HepG2 (cell line): ENCODE measurements around the gene RPTOR. TPM values are rescaled to one million over a fixed set of nuclear protein-coding genes. Genes with fewer than 3 reads are reported as not detected.
A peak's percentile ranks its signal among the peaks of the same experiment; 100 is the strongest.

Experiments used
- ATAC-seq: fragments of 200-7000 bp; cut with Tn5 transposase; 3 replicates; pipeline ENCODE4 v1.9.1; 2020; ENCODE audit warnings: mild to moderate bottlenecking, moderate library complexity
- BruUV-seq: library from RNA; stranded (reverse); fragments of 400-500 nt; replicated peaks from 2 replicates; lab custom pipeline; 2021; lab: Mats Ljungman, UMichigan
- CTCF ChIA-PET: fragments of 300-600 bp; formaldehyde crosslinking; extraction: SDS; loops from one replicate; lab custom pipeline; 2021; ENCODE audit warnings: low total read pairs, inconsistent platforms, low intra/inter-chr PET ratio; lab: Yijun Ruan, JAX
- POLR2A ChIA-PET: fragments of 350-600 bp; sonication (Branson Sonifier 250); formaldehyde crosslinking; loops from one replicate; lab custom pipeline; 2020; ENCODE audit warnings: antibody characterized with exemption, inconsistent platforms; lab: Yijun Ruan, JAX
- DNase-seq: peaks from one replicate; pipeline ENCODE4 v3.0.0-alpha.2; 2015; ENCODE audit warnings: low spot score
- FAIRE-seq: peaks from 3 replicates; lab custom pipeline; 2011; peaks lifted over from hg19 to GRCh38; lab: Jason Lieb, UNC
- H2AFZ ChIP-seq: one replicate; pipeline ENCODE4 v1.6.1; 2011; ENCODE audit warnings: low read length, inconsistent platforms
- H3K27ac ChIP-seq: fragments of 300-600 bp; 3 replicates; pipeline ENCODE4 v1.8.0; 2011; ENCODE audit warnings: mixed run types, mild to moderate bottlenecking, mixed read lengths, low read length, inconsistent platforms; ENCODE audit not compliant: insufficient read depth; ENCODE audit errors: extremely low read length
- H3K27me3 ChIP-seq, 2 experiments: fragments of 200-600 bp in 1 of 2; 2 replicates in 1 of 2; 3 replicates in 1 of 2; pipeline versions ENCODE4 v1.6.0 to v1.8.0; 2011; ENCODE audit warnings: low read length in 2 of 2, mild to moderate bottlenecking in 2 of 2, moderate library complexity in 2 of 2, inconsistent platforms in 1 of 2; ENCODE audit not compliant: insufficient read depth in 2 of 2, control insufficient read depth in 1 of 2
- H3K36me3 ChIP-seq, 2 experiments: fragments of 200-600 bp in 1 of 2; replicated peaks in 1 of 2; 2 replicates in 1 of 2; 3 replicates in 1 of 2; pipeline versions ENCODE4 v1.5.1 to v1.8.0; 2011; ENCODE audit warnings: low read length in 2 of 2, inconsistent platforms in 1 of 2; ENCODE audit not compliant: insufficient read depth in 2 of 2, control insufficient read depth in 1 of 2
- H3K4me1 ChIP-seq: 2 replicates; pipeline ENCODE4 v1.5.1; 2012; ENCODE audit warnings: low read length, inconsistent platforms; ENCODE audit not compliant: insufficient read depth
- H3K4me2 ChIP-seq: 2 replicates; pipeline ENCODE4 v1.6.0; 2011; ENCODE audit warnings: low read depth, low read length, inconsistent platforms
- H3K4me3 ChIP-seq, 3 experiments: fragments of 200-600 bp in 1 of 3; sonication (generic), shearing (Covaris generic) in 1 of 3; replicated peaks in 1 of 3; 2 replicates each; pipeline ENCODE4 v1.5.1; 2011 to 2016; ENCODE audit warnings: low read length in 3 of 3, inconsistent platforms in 2 of 3, low read depth in 2 of 3, mild to moderate bottlenecking in 2 of 3, control low read depth in 1 of 3, mixed read lengths in 1 of 3; ENCODE audit not compliant: insufficient read depth in 1 of 3
- H3K79me2 ChIP-seq: one replicate; pipeline ENCODE4 v1.6.1; 2011; ENCODE audit warnings: low read length, inconsistent platforms; ENCODE audit not compliant: insufficient read depth
- H3K9ac ChIP-seq: 2 replicates; pipeline ENCODE4 v1.6.0; 2011; ENCODE audit warnings: mild to moderate bottlenecking, low read depth, low read length, inconsistent platforms; ENCODE audit not compliant: insufficient read depth
- H3K9me3 ChIP-seq: 2 replicates; pipeline ENCODE4 v1.5.1; 2012; ENCODE audit warnings: mild to moderate bottlenecking, low read length
- H4K20me1 ChIP-seq: 2 replicates; pipeline ENCODE4 v1.6.0; 2011; ENCODE audit warnings: inconsistent platforms, mild to moderate bottlenecking, low read length, moderate library complexity; ENCODE audit not compliant: insufficient read depth
- EZH2 ChIP-seq: conservative IDR thresholded peaks from 2 replicates; pipeline ENCODE4 v1.6.1; 2012; ENCODE audit warnings: mild to moderate bottlenecking, low read depth, low read length, moderate library complexity
- HMGA1 ChIP-seq: sonication (generic); formaldehyde crosslinking; conservative IDR thresholded peaks from 2 replicates; pipeline ENCODE4 v1.4.0; 2020; ENCODE audit warnings: missing genetic modification reagents
- KAT7 ChIP-seq: IDR thresholded peaks from 2 replicates; pipeline ENCODE4 v1.6.1; 2018; ENCODE audit warnings: borderline replicate concordance, missing compliant biosample characterization
- MED8 ChIP-seq: sonication (generic); formaldehyde crosslinking; IDR thresholded peaks from 2 replicates; pipeline ENCODE4 v1.8.1; 2023; ENCODE audit warnings: mild to moderate bottlenecking, missing genetic modification reagents; ENCODE audit not compliant: insufficient replicate concordance
- NFRKB ChIP-seq: fragments of 450-650 bp; IDR thresholded peaks from 2 replicates; pipeline ENCODE4 v1.6.1; 2017
- TBL1XR1 ChIP-seq: fragments of 150-350 bp; IDR thresholded peaks from 2 replicates; pipeline ENCODE4 v1.6.1; 2014; ENCODE audit warnings: borderline replicate concordance, low read length; ENCODE audit not compliant: partially characterized antibody
- TEAD2 ChIP-seq: sonication (generic); formaldehyde crosslinking; IDR thresholded peaks from 2 replicates; pipeline ENCODE4 v1.9.0; 2021; ENCODE audit warnings: missing genetic modification reagents
- ZBTB7A ChIP-seq: sonication (generic); formaldehyde crosslinking; IDR thresholded peaks from 2 replicates; pipeline ENCODE4 v1.8.0; 2022; ENCODE audit warnings: mild to moderate bottlenecking, missing genetic modification reagents
- ZNF124 ChIP-seq: sonication (generic); formaldehyde crosslinking; IDR thresholded peaks from 2 replicates; pipeline ENCODE4 v1.4.0; 2020; ENCODE audit warnings: missing genetic modification reagents
- ZNF136 ChIP-seq: sonication (generic); formaldehyde crosslinking; IDR thresholded peaks from 2 replicates; pipeline ENCODE4 v1.8.1; 2022; ENCODE audit warnings: low read depth, mild to moderate bottlenecking, moderate library complexity, missing genetic modification reagents
- ZNF230 ChIP-seq: sonication (generic); formaldehyde crosslinking; IDR thresholded peaks from 2 replicates; pipeline ENCODE4 v1.4.0; 2020; ENCODE audit warnings: mild to moderate bottlenecking, missing genetic modification reagents
- ZNF30 ChIP-seq: sonication (generic); formaldehyde crosslinking; IDR thresholded peaks from 2 replicates; pipeline ENCODE4 v1.5.0; 2020; ENCODE audit warnings: mild to moderate bottlenecking, missing genetic modification reagents
- ZNF746 ChIP-seq: sonication (generic); formaldehyde crosslinking; IDR thresholded peaks from 2 replicates; pipeline ENCODE4 v1.8.0; 2022; ENCODE audit warnings: mild to moderate bottlenecking, missing genetic modification reagents
- ZNF878 ChIP-seq: sonication (generic); formaldehyde crosslinking; IDR thresholded peaks from 2 replicates; pipeline ENCODE4 v1.8.1; 2023; ENCODE audit warnings: mild to moderate bottlenecking, missing genetic modification reagents, moderate library complexity
- WGBS: methylation state at CpG from one replicate; pipeline ENCODE4 v1.1.6; 2017; ENCODE audit warnings: low lambda C conversion rate; 5-methylcytosine and 5-hydroxymethylcytosine counted together
- in situ Hi-C: cut with HindIII; loops from 2 replicates; pipeline ENCODE4 v1.10.0; 2017; ENCODE audit warnings: low pct_unique_long_range_greater_than_20kb; ENCODE audit not compliant: extremely low pct_ligation_motif_present
- intact Hi-C: fragments of 100-400 bp; cut with micrococcal nuclease; formaldehyde crosslinking; loops from one replicate; pipeline ENCODE4 v1.10.0; 2022; ENCODE audit not compliant: unreplicated experiment
- polyA plus RNA-seq, 8 experiments: library from polyadenylated mRNA; depleted of rRNA in 3 of 8; stranded (reverse) in 7 of 8; unstranded in 1 of 8; fragments of >200 nt; fragmentation: Illumina TruSeq in 4 of 8; extraction: Trizol in 4 of 8; gene quantifications; 2 replicates each; pipeline versions ENCODE4 v1.2.1 to v1.2.3, GENCODE V29; 2011 to 2016; ENCODE audit warnings: low read depth in 4 of 8, missing spikeins in 1 of 8, mixed read lengths in 1 of 8; ENCODE audit not compliant: insufficient read depth in 1 of 8
- total RNA-seq, 5 experiments: library from RNA; depleted of rRNA; stranded (reverse); fragments of >200 nt; fragmentation: Illumina TruSeq; extraction: Trizol; gene quantifications; 2 replicates each; pipeline ENCODE4 v1.2.3, GENCODE V29; 2016; ENCODE audit warnings: low read depth in 1 of 5
- TF ChIP-seq, protein P1 (sequence below): sonication (generic); formaldehyde crosslinking; IDR thresholded peaks from 2 replicates; pipeline ENCODE4 v1.5.0; 2020; ENCODE audit warnings: missing genetic modification reagents, mild to moderate bottlenecking, borderline replicate concordance
- TF ChIP-seq, protein P2 (sequence below): sonication (generic); formaldehyde crosslinking; IDR thresholded peaks from 2 replicates; pipeline ENCODE4 v1.4.0; 2020; ENCODE audit warnings: missing genetic modification reagents, mild to moderate bottlenecking, borderline replicate concordance

The RPTOR gene
- total and polyA plus RNA-seq, 2 of the 13 experiments (the other 11 are each of a cell fraction or from before 2014, with no cell fraction given) = 6.6 to 25.3 TPM

DNA sequence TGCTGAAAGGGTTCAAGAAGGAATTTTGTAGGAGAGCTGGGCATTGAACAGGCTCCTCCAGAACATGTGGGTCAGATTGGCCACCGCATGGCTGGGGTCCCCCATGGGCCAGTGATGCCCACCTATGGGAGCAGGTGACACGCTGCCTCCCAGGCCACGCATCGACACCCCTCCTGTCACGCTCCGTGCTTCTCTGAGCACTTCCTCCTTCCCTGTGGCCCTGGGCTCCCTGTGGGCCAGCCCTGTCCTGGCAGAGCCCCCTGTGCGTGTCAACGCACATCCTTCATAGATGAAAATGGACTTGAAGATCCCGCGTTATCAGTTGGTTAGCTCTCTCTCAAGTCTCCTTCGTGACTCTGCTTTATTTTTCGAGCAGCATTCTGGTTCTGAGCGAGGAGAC is 160.3 kb downstream of the RPTOR start:
- DNase-seq (no peak), ATAC-seq (no peak), FAIRE-seq (no peak)
- POLR2A ChIA-PET = no interaction called here
- Histone ChIP-seq H3K27me3 (no peaks in the 10 kb centered on the region), H4K20me1 (no peaks in the 10 kb centered on the region), H3K9me3 (no peaks in the 10 kb centered on the region), H3K9ac (no peak overlapping the region), H3K36me3 (peaks cover 5 to 21% of the 10 kb centered on the region in 2 experiments), H3K4me2 (no peak overlapping the region), H3K4me3 (no peak overlapping the region), H3K27ac (no peak overlapping the region), H3K4me1 (peaks cover 36% of the 10 kb centered on the region), H3K79me2 (peaks cover 29% of the 10 kb centered on the region), H2AFZ (no peak overlapping the region)
- in situ Hi-C loops (no loop called here), intact Hi-C loops (no loop called here)
- CTCF ChIA-PET = no interaction called here
- TF ChIP-seq TEAD2 (CRISPR knock-in tag) = no peak
- TF ChIP-seq, protein P1, sequence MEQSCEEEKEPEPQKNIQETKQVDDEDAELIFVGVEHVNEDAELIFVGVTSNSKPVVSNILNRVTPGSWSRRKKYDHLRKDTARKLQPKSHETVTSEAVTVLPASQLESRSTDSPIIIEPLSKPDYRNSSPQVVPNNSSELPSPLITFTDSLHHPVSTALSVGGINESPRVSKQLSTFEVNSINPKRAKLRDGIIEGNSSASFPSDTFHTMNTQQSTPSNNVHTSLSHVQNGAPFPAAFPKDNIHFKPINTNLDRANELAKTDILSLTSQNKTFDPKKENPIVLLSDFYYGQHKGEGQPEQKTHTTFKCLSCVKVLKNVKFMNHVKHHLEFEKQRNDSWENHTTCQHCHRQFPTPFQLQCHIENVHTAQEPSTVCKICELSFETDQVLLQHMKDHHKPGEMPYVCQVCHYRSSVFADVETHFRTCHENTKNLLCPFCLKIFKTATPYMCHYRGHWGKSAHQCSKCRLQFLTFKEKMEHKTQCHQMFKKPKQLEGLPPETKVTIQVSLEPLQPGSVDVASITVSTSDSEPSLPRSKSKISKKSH = peak; percentile 60; the same call in 1 of the 2 replicates
- no TSS peak for BruUV-seq
- 95% methylated on average over 13 of the region's 13 CpGs for WGBS

DNA sequence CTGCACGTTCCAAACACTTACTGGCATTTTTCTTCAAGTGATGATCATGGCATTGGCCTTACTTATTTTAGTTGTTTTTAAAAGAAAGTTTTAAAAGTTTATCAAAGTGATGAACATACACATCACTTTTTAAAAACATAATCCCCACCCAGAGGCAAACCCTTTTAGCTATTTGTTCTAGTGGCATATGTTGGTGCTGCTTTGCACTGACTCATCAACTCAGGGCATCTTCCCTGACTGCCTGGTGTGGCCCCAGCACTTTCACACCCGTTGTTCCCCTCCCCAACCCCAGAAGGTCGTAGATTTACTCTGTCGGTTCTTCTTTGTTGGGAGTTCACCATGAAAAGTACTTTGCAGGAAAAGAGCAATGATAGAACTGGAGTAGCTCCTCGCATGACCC is 161.3 kb downstream of the RPTOR start:
- ATAC-seq = peak; percentile 15; the same call in 1 of the 3 replicates
- CTCF ChIA-PET = no interaction called here
- Histone ChIP-seq H3K9me3 (no peaks in the 10 kb centered on the region), H3K27me3 (no peaks in the 10 kb centered on the region), H3K4me2 (peak overlapping the region; percentile 23), H4K20me1 (no peaks in the 10 kb centered on the region), H3K4me3 (no peak overlapping the region; a peak in 1 of 6 replicates), H2AFZ (no peak overlapping the region), H3K9ac (no peak overlapping the region), H3K27ac (peak overlapping the region; percentile 41), H3K4me1 (peaks cover 39% of the 10 kb centered on the region), H3K79me2 (peaks cover 19% of the 10 kb centered on the region), H3K36me3 (peaks cover 5 to 21% of the 10 kb centered on the region in 2 experiments)
- DNase-seq = no peak
- FAIRE-seq = no peak
- no TSS peak for BruUV-seq
- POLR2A ChIA-PET = no interaction called here
- WGBS = 58% methylated on average over 5 of the region's 5 CpGs
- in situ Hi-C loops = no loop called here
- intact Hi-C loops = no loop called here
- no peak for TF ChIP-seq NFRKB
- TF ChIP-seq, protein P2, sequence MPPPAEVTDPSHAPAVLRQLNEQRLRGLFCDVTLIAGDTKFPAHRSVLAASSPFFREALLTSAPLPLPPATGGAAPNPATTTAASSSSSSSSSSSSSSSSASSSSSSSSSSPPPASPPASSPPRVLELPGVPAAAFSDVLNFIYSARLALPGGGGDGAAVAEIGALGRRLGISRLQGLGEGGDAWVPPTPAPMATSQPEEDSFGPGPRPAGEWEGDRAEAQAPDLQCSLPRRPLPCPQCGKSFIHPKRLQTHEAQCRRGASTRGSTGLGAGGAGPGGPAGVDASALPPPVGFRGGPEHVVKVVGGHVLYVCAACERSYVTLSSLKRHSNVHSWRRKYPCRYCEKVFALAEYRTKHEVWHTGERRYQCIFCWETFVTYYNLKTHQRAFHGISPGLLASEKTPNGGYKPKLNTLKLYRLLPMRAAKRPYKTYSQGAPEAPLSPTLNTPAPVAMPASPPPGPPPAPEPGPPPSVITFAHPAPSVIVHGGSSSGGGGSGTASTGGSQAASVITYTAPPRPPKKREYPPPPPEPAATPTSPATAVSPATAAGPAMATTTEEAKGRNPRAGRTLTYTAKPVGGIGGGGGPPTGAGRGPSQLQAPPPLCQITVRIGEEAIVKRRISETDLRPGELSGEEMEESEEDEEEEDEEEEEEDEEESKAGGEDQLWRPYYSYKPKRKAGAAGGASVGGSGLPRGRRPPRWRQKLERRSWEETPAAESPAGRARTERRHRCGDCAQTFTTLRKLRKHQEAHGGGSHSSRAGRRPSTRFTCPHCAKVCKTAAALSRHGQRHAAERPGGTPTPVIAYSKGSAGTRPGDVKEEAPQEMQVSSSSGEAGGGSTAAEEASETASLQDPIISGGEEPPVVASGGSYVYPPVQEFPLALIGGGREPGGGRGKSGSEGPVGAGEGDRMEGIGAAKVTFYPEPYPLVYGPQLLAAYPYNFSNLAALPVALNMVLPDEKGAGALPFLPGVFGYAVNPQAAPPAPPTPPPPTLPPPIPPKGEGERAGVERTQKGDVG (CRISPR knock-in tag) = no peak
- TF ChIP-seq MED8 (CRISPR knock-in tag) = no peak
- TF ChIP-seq ZNF230 (CRISPR knock-in tag) = no peak
- TF ChIP-seq ZNF878 (CRISPR knock-in tag) = no peak
- TF ChIP-seq ZNF136 (CRISPR knock-in tag) = no peak
- no peak for TF ChIP-seq KAT7
- TF ChIP-seq TBL1XR1 = no peak
- TF ChIP-seq ZBTB7A = no peak
- TF ChIP-seq HMGA1 (CRISPR knock-in tag) = no peak
- no peak for TF ChIP-seq EZH2
- no peak for TF ChIP-seq ZNF746
- TF ChIP-seq ZNF124 (CRISPR knock-in tag) = no peak
- TF ChIP-seq ZNF30 = no peak
